MCF 10A (cell line): Measurements from ENCODE around the gene SHISA9. TPM values are rescaled to one million over a fixed set of nuclear protein-coding genes. Genes with fewer than 3 reads are reported as not detected.

Experiments
- BruUV-seq: library from RNA; stranded (reverse); fragments of 400-500 nt; replicated peaks from 2 replicates; lab custom pipeline; 2021; lab: Mats Ljungman, UMichigan
- CTCF ChIA-PET: fragments of 300-600 bp; sonication (Branson Sonifier 250); formaldehyde crosslinking; extraction: SDS; loops from one replicate; lab custom pipeline; 2021; ENCODE audit warnings: antibody characterized with exemption, inconsistent platforms; lab: Yijun Ruan, JAX
- POLR2A ChIA-PET: fragments of 300-600, 350-650 bp; sonication (Branson Sonifier 250); formaldehyde crosslinking; extraction: SDS; loops from one replicate; lab custom pipeline; 2020; ENCODE audit warnings: antibody characterized with exemption, inconsistent platforms; lab: Yijun Ruan, JAX
- DNase-seq: peaks from one replicate; pipeline ENCODE4 v3.0.0-alpha.2; 2018; ENCODE audit not compliant: unreplicated experiment
- H3K27ac Mint-ChIP-seq: one replicate; pipeline ENCODE4 v1.8.0; 2022; ENCODE audit warnings: mild to moderate bottlenecking, low read depth, mixed read lengths; ENCODE audit not compliant: unreplicated experiment
- H3K27me3 Mint-ChIP-seq: one replicate; pipeline ENCODE4 v1.8.0; 2022; ENCODE audit warnings: mixed read lengths; ENCODE audit not compliant: insufficient read depth, unreplicated experiment
- H3K36me3 Mint-ChIP-seq: one replicate; pipeline ENCODE4 v1.8.0; 2022; ENCODE audit warnings: mild to moderate bottlenecking, moderate library complexity, mixed read lengths; ENCODE audit not compliant: insufficient read depth, unreplicated experiment
- H3K4me1 Mint-ChIP-seq: one replicate; pipeline ENCODE4 v1.8.0; 2022; ENCODE audit warnings: mixed read lengths; ENCODE audit not compliant: insufficient read depth, unreplicated experiment
- H3K4me3 Mint-ChIP-seq: one replicate; pipeline ENCODE4 v1.8.0; 2022; ENCODE audit warnings: mild to moderate bottlenecking, moderate library complexity, mixed read lengths; ENCODE audit not compliant: unreplicated experiment
- H3K9me3 Mint-ChIP-seq: one replicate; pipeline ENCODE4 v1.8.0; 2022; ENCODE audit warnings: mixed read lengths; ENCODE audit not compliant: unreplicated experiment
- intact Hi-C: fragments of 100-400 bp; cut with micrococcal nuclease; formaldehyde crosslinking; loops from 2 replicates; pipeline ENCODE4 v1.14.1; 2022
- total RNA-seq: library from RNA; stranded (reverse); gene quantifications from 2 replicates; pipeline ENCODE4 v1.2.3, GENCODE V29; 2022
- TF ChIP-seq, protein P1 (sequence below): fragments of 200-600 bp; IDR thresholded peaks from one replicate; pipeline ENCODE4 v1.8.0; 2022; ENCODE audit warnings: antibody characterized with exemption, mild to moderate bottlenecking; ENCODE audit not compliant: unreplicated experiment

The SHISA9 gene
- total RNA-seq, 1 experiment from 2014 or later: 8.0 TPM

GRCh38 chr16:12885742-12886141 lies 15.7 kb upstream of the SHISA9 start:
- POLR2A ChIA-PET: no interaction called here
- TF ChIP-seq, protein P1, sequence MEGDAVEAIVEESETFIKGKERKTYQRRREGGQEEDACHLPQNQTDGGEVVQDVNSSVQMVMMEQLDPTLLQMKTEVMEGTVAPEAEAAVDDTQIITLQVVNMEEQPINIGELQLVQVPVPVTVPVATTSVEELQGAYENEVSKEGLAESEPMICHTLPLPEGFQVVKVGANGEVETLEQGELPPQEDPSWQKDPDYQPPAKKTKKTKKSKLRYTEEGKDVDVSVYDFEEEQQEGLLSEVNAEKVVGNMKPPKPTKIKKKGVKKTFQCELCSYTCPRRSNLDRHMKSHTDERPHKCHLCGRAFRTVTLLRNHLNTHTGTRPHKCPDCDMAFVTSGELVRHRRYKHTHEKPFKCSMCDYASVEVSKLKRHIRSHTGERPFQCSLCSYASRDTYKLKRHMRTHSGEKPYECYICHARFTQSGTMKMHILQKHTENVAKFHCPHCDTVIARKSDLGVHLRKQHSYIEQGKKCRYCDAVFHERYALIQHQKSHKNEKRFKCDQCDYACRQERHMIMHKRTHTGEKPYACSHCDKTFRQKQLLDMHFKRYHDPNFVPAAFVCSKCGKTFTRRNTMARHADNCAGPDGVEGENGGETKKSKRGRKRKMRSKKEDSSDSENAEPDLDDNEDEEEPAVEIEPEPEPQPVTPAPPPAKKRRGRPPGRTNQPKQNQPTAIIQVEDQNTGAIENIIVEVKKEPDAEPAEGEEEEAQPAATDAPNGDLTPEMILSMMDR: no peak
- Mint-ChIP-seq H3K4me1 (peaks cover 5% of the 10 kb centered on the region), H3K36me3 (no peaks in the 10 kb centered on the region), H3K4me3 (no peak overlapping the region), H3K9me3 (no peaks in the 10 kb centered on the region), H3K27ac (no peak overlapping the region), H3K27me3 (no peaks in the 10 kb centered on the region)
- CTCF ChIA-PET: interaction anchor here (2.1 kb wide), 1 partner anchor 10 kb away, joined by 5 read pairs; no protein-coding TSS in a partner anchor
- intact Hi-C loops: no loop called here
- BruUV-seq: no TSS peak
- DNase-seq: no peak

- Mint-ChIP-seq H3K27ac (no peak overlapping the region), H3K9me3 (no peaks in the 10 kb centered on the region), H3K4me1 (no peaks in the 10 kb centered on the region), H3K36me3 (no peaks in the 10 kb centered on the region), H3K27me3 (no peaks in the 10 kb centered on the region), H3K4me3 (no peak overlapping the region)
- POLR2A ChIA-PET: no interaction called here
- BruUV-seq: no TSS peak
- DNase-seq: no peak
- TF ChIP-seq, protein P1: no peak
- CTCF ChIA-PET: interaction anchor here (0.6 to 0.7 kb wide), 3 partner anchors 586 to 805 kb away, joined by 3 to 4 read pairs (median 3); no protein-coding TSS in a partner anchor
- intact Hi-C loops: no loop called here
Observed at GRCh38 chr16:12891836-12892235, 9.6 kb upstream of the SHISA9 start.

DNA sequence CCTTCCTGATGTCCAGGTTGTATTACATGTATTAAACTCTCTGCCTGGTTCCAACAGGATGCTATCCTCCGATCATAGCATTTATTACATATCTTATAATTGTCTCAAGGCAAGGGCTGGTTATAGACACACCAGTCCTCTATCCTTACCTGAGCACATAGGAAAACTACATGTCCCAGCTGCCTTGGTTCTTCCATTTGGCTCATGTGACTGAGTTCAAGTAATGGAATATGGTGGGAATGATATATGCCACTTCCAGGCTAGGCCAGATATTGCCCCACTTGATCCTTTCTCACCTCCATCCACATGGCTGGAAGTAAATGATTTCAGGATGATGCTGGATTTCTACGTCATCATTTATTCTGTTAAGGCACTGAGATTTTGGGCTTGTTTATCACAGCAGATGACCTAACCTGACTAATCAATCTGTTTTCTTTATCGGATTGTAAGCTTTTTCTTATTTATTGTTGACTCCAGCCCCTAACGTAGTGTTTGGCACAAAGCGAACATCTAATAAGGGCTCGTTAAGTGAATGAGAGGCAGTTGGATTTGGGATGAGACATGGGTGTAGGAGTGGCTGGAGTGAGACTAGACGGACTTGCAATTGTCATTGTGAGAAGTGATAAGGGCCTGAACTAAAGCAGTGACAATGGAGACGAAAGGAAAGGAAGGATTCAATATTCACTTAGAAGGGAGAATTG lies 8.2 kb upstream of the SHISA9 start:
- H3K4me3 Mint-ChIP-seq: no peak overlapping the region

GRCh38 chr16:12896562-12896961 lies 4.8 kb upstream of the SHISA9 start:
- no peaks in the 10 kb centered on the region for H3K9me3 Mint-ChIP-seq
- no TSS peak for BruUV-seq
- CTCF ChIA-PET: interaction anchor here (0.5 to 5.0 kb wide), 17 partner anchors 8 to 1353 kb away, joined by 3 to 45 read pairs (median 3); no protein-coding TSS in a partner anchor

More for the DNA sequence above, 8.2 kb upstream of the SHISA9 start:
- H3K4me1 Mint-ChIP-seq: no peaks in the 10 kb centered on the region
- H3K36me3 Mint-ChIP-seq: no peaks in the 10 kb centered on the region
- no peaks in the 10 kb centered on the region for H3K9me3 Mint-ChIP-seq
- TF ChIP-seq, protein P1: no peak
- BruUV-seq: no TSS peak
- DNase-seq: no peak
- CTCF ChIA-PET: interaction anchor here (0.6 kb wide), 1 partner anchor 561 kb away, joined by 3 read pairs; no protein-coding TSS in a partner anchor
- no peak overlapping the region for H3K27ac Mint-ChIP-seq
- H3K27me3 Mint-ChIP-seq: no peaks in the 10 kb centered on the region
- POLR2A ChIA-PET: no interaction called here
- intact Hi-C loops: no loop called here

More at GRCh38 chr16:12896562-12896961, 4.8 kb upstream of the SHISA9 start:
- H3K36me3 Mint-ChIP-seq: no peaks in the 10 kb centered on the region
- TF ChIP-seq, protein P1: peak; percentile 63
- H3K27ac Mint-ChIP-seq: no peak overlapping the region
- POLR2A ChIA-PET: no interaction called here
- no peak overlapping the region for H3K4me3 Mint-ChIP-seq
- intact Hi-C loops: loop anchor here (1.0 to 5.0 kb wide), 7 partner anchors 321 to 1021 kb away; no protein-coding TSS in a partner anchor
- peak; percentile 77 for DNase-seq
- H3K4me1 Mint-ChIP-seq: no peaks in the 10 kb centered on the region
- peaks cover 11% of the 10 kb centered on the region for H3K27me3 Mint-ChIP-seq
